HG02642 (cell line): ENCODE results near the gene SCRT2.
"Not testable (repeated sequence)": the region's sequence is repeated elsewhere in the genome, so short reads cannot be mapped to it uniquely, and the experiment has no call there.

ENCODE experiments used
- ATAC-seq: cut with Tn5 transposase; IDR thresholded peaks from one replicate; pipeline ENCODE4 v1.9.1; 2021; ENCODE audit warnings: mild to moderate bottlenecking; ENCODE audit not compliant: unreplicated experiment, poor library complexity

Gene SCRT2

GRCh38 chr20:655726-656624 lies 19.6 kb downstream of the SCRT2 start:
- ATAC-seq: no peak

GRCh38 chr20:654417-654750 lies 21.2 kb downstream of the SCRT2 start:
- ATAC-seq: no peak

- no peak for ATAC-seq
Observed at GRCh38 chr20:653590-654416, 21.8 kb downstream of the SCRT2 start.

- peak; percentile 90 for ATAC-seq
Observed at GRCh38 chr20:653110-653589, 22.5 kb downstream of the SCRT2 start, which contains the start of gene SRXN1. Gene SRXN1, minus strand, starts transcription at chr20:653200. Its CDS starts 15 bp downstream, at chr20:653185.

GRCh38 chr20:652615-653109 lies 22.9 kb downstream of the SCRT2 start:
- ATAC-seq: no peak

- ATAC-seq: no peak
Observed at GRCh38 chr20:651713-652614, 23.6 kb downstream of the SCRT2 start.

- ATAC-seq: no peak
Observed at GRCh38 chr20:650954-651353, 24.6 kb downstream of the SCRT2 start.

- ATAC-seq: no peak
Observed at GRCh38 chr20:650281-650680, 25.3 kb downstream of the SCRT2 start.

- no peak for ATAC-seq
Observed at GRCh38 chr20:647479-648019, 28.1 kb downstream of the SCRT2 start.

- no peak for ATAC-seq
Observed at GRCh38 chr20:646868-647233, 28.8 kb downstream of the SCRT2 start.

- no peak for ATAC-seq
Observed at GRCh38 chr20:646107-646867, 29.3 kb downstream of the SCRT2 start.

GRCh38 chr20:645318-646106 lies 30.1 kb downstream of the SCRT2 start:
- ATAC-seq: peak; percentile 77

GRCh38 chr20:644692-645317 lies 30.8 kb downstream of the SCRT2 start:
- no peak for ATAC-seq

GRCh38 chr20:642398-643174 lies 33.0 kb downstream of the SCRT2 start:
- ATAC-seq: no peak

- ATAC-seq: not testable (repeated sequence)
Observed at GRCh38 chr20:642013-642397, 33.6 kb downstream of the SCRT2 start.

GRCh38 chr20:641516-641875 lies 34.1 kb downstream of the SCRT2 start:
- no peak for ATAC-seq
